AML-193 (cell line): Measurements from ENCODE around the gene CHMP4B.
A peak's percentile ranks its signal among the peaks of the same experiment; 100 is the strongest.

Experiments used
- DNase-seq, 2 experiments: peaks; one replicate each; lab custom pipeline; 2025; lab: John Stamatoyannopoulos, UW

Gene CHMP4B

GRCh38 chr20:33840160-33840559, 29.0 kb downstream of the CHMP4B start:
- no peak for DNase-seq

- no peak for DNase-seq
These were observed 29.7 kb downstream of the CHMP4B start for GRCh38 chr20:33840759-33841435.

DNA sequence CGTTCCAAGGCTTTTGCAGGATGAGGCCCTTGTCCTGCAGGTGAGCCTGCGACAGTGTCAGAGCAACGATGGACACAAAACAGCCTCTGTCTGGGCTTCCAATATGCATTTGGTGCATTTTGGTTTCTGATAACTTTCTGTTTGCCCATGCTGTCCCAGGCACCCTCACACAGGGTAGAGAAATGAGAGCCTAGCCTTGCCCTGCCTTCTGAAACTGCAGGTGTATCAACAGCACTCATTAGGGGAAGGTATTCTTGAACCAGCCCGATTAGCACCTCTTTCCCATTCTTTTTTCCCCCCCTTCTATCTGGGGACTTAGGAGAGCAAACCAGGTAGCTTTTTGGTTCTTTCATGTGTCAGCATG, 30.3 kb downstream of the CHMP4B start:
- DNase-seq: no peak

- no peak for DNase-seq
These were observed 31.2 kb downstream of the CHMP4B start for GRCh38 chr20:33842346-33842745.

- no peak for DNase-seq
These were observed 31.9 kb downstream of the CHMP4B start for GRCh38 chr20:33843050-33843449.

GRCh38 chr20:33843854-33844253, 32.7 kb downstream of the CHMP4B start:
- no peak for DNase-seq

DNA sequence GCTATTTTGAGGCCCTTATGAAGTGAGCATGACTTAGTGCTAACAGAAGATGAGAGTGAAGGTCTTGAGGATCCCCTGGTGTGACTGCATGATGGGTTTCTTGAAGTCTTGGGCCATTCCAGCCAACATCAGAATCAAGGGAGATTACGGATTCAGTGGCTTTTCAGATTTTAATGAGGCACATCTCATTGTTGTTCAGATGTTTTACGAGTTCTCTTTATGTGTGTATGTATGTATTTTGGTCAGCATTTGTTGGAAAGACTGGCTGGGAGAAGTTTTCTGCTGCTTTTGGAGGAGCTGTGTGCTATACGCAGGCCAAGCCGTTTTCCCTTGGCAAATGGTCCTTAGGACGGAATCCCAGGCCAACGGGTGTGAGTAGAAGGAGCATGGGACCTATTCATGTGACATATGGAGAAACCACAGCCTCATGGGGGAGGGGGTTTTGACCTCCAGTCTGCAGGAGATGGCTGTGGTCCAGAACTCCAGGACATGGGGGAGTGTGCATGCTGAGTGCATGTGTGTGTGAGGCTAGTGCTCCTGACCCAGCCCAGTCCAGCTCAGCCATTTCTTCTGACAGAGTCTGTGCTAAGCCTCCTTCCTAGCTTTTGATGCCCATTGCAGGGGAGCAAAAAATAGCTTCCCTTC, 35.3 kb downstream of the CHMP4B start:
- DNase-seq: no peak

DNA sequence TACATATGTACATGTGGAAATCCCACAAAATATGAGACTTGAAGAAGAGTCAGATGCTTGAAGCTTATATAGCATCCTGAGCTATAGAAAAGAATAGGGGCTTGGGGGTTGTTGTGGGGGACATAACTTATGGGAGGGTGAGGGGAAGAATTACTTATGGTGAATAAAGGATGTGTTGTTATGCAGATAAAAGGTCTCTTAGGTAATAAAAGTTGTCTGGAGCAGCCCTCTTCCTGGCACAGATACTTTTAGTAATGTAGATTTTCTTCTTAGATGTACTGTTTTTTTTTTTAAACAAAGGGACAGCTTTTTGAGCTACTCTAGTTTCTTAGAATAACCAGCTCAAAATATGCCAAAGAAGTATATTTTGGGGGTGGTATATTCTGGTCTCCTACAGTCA, 35.9 kb downstream of the CHMP4B start:
- DNase-seq: no peak

- no peak for DNase-seq
These were observed 37.2 kb downstream of the CHMP4B start for GRCh38 chr20:33848391-33848790.

DNA sequence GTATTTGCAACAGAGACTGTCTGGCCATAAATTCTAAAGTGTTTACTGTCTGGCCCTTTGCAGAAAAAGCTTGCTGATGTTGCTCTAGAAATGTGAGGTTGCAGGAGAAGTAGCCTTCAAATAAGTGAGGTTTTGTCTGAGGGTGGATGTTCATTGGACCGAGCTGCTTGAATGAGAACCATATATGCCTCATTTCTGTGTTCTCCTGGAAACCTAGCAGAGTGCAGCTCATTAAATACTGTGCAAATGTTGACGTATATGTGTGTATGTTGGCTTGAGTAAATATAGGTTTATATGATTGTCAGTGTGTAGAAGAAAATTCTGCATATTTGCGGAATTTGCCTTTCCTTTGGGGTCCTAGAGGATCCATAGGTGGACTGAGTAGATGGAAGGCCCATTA, 39.0 kb downstream of the CHMP4B start:
- DNase-seq: no peak

DNA sequence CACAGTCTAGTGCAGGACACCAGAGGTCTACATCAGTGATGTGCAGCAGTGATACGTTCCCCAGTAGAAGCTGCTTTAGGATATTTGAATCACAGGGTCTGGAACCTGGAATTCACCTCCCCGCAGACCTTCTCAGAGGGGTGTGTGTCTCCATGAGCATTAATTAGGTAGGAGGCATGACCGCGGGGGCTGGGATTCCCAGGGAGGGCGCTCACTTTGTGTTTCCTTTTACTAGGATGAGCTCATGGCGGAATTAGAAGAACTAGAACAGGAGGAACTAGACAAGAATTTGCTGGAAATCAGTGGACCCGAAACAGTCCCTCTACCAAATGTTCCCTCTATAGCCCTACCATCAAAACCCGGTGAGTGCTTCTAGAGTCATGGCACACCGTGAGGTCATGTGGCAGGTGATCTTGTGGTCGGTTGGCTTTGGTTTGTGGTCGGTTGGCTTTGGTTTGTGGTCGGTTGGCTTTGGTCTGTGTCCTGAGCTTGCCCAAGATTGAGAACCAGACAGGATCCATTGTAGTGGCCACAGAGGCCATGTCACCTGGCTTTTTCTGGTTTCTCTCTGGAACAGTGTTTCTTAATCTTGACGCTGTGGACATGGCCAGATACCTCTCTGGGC, 40.8 kb downstream of the CHMP4B start:
- no peak for DNase-seq

DNA sequence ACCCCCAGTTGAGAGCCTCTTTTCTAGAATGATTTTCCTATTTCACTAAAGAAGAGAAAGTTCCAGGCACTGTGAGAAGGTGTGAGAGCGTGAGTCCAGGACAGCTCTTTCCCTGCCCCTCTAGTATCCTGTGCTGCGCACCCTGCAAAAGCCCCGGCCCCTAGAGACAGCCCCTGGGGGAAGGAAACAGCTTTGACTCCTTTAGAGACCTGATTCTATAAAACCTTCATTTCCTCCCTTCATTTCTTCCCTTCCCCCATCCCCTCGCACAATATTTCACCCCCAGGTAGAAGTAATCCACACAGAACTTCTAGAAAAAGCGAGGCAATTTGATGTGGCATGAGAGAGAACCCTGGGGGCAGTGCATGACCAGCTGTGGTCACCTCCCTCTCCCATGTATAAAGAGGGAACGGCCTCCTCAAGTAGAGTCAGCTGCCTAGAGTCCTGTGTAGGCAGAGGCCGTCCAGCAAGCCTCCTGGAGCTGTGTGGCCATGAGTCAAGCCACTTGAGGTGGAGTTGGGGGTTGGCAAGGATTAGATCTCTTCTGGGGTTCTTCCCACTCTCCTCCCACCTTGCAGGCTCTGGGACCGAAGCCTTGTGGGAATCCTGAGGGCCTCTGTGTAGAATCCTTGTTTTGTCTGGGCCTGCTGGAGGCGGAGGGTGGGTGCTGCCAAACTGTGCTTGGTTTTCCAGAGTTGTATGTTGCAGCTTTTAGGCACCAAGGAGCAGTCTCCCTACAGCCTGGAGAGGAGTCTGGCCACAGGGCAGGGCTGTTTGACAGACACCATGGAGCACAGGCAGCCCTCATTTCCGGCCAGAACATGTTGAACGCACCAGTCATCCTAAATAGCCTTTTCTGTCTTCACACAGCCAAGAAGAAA, 41.7 kb downstream of the CHMP4B start:
- DNase-seq: no peak

- no peak for DNase-seq
These were observed 42.3 kb downstream of the CHMP4B start for GRCh38 chr20:33853507-33853813.

- DNase-seq: no peak
These were observed 46.8 kb downstream of the CHMP4B start for GRCh38 chr20:33857722-33858563.

DNA sequence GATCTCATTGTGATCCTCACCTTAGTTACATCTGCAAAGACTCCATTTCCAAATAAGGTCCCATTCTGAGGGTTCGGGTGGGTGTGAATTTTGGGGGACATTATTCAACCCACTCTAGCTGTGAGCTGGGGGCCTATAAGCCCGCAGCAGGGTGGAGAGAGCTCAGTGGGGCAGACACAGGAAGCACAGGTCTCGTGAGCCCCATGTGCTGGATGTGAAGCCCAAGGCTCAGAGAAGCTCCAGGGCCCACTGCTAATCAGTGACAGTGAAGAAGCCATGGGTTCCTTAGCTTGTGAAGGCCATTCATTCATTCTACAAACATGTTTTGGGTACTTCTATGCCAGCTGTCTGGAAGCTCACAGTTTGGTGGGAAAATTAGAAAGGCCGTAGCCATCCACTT, 47.5 kb downstream of the CHMP4B start:
- no peak for DNase-seq

GRCh38 chr20:33859157-33859695, 48.1 kb downstream of the CHMP4B start:
- peak; percentile 23 to 33 for DNase-seq

- no peak for DNase-seq
These were observed 48.6 kb downstream of the CHMP4B start for GRCh38 chr20:33859751-33860150.

DNA sequence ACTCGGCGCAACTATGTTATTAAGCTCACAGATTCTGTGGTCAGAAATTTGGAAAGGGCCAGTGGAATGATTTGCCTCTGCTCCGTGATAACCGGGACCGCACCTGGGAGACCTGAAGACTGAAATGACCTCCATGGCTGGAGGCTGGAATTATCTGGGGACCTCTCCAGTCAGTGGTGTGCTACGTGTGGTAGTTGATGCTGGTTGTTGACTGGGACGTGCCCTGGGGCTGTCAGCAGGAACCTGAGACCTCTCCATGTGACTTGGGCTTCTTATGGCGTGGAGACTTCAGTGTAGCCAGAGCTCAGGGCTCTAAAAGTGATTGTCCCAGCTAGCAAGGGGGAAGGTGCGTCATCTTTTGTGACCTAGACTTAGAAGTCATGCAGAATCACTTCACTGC, 50.3 kb downstream of the CHMP4B start:
- DNase-seq: no peak

DNA sequence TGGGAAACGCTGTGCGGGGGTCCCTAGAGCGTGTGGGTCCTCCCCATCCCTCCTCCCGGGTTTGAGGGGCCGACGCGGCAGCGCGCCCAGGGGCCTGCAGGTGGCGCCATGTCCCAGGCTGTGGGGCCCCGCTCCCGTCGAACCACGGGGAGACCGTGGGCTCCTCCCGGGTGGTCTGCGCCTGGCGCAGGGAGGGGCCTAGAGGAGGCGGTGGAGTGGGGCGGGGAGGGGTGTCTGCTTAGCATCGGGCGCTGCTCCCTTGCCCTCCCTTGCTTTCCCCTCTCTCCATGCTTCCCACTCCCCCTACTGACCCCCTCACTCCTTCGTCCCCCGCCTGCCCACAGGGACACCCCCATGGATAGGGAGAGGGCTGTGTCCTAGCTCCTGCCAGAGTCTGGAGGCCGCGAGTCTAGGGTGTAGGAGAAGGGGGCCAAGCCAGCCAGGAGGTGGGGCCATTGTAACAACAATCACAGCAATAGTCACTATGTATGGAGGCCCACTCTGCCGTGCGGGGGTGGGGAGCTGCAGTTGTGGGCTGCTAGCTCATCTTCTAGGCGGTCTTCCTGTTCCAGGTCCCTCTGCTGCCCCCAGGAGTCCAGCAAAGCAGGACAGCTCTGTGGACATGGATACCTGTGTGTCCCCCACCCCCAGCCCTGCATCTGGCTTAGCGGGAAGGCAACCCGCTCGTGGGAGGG, 51.7 kb downstream of the CHMP4B start:
- peak; percentile 1 to 3 for DNase-seq

GRCh38 chr20:33863440-33864323, 52.5 kb downstream of the CHMP4B start:
- no peak for DNase-seq
